ENCODE measurements around the gene POGLUT3.

Gene POGLUT3

GRCh38 chr11:108498816-108499408 lies 728 bp upstream of the POGLUT3 start:
- DNase-seq, result no peak

DNA sequence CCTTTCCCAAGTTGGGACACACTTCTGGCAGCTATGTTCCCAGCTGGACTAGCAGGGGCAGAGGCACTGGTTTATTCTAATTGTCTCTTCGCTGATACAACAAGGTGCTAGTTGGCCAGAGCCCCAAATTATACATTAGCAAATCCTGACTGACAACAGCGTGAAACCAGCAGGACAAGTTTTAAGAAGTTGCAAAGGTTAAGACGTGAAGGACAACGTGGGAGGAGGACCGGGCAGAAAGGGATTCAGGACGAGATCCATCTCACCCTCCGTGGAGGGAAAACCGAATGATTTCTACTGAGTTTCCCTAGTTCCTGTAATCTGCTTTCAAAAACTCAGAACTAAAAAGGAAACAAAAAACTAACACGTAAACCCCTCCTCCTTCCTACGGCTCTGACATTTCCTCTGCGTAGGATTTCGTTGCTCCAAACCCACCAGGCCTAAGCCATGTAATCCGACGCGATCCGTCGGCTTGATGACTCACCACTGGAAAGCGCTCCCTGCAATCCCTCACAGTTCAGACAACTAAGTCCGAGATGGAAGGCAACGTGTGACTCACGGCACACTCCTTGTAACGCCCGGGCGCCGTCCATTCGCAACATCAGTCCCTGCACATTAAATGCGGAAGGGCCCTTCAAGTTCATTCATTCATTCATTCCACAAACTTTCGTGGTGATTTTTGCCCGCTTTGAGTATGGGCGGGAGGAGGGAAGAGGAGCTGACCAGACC lies 703 bp downstream of the POGLUT3 start:
- peak; percentile 51 for DNase-seq

- DNase-seq, result no peak
Measured at GRCh38 chr11:108496643-108497256, 1.4 kb downstream of the POGLUT3 start.

DNA sequence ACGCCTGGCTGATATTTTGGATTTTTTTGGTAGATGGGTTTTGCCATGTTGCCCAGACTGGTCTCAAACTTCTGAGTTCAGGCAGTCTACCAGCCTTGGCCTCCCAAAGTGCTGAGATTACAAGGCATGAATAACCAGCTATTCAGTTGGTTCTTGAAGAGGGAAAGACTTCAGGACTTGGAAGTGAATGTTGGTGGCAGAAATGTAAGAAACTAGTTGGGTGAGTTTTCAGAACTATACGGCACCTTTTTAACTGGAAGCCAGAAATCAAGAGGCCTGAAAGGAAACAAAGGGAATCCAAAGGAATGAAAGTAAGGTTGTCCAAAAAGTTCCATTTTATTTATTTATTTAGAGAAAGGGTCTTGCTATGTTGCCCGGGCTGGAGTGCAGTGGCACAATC lies 2.9 kb downstream of the POGLUT3 start:
- no peak for DNase-seq

DNA sequence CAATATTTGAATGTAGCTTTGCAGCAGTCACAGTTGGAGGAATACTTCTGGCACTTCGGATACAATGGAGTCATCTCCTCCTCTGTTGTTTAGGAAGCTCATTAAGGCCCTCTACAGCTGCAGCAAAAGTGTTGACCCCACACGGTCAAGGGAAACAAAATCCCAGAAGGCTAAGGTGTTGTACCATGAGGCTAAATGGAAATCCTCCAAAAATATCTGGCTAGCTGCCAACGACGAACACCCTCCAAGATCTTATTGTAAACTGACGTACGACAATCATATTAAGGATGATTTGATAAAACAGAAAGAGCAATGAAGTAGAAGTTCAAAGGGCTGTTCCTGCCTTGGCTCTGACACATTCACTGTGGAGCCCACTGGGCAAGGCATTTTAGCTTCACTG lies 4.0 kb downstream of the POGLUT3 start:
- no peak for DNase-seq

GRCh38 chr11:108491936-108492335 lies 6.2 kb downstream of the POGLUT3 start:
- DNase-seq, result no peak

DNA sequence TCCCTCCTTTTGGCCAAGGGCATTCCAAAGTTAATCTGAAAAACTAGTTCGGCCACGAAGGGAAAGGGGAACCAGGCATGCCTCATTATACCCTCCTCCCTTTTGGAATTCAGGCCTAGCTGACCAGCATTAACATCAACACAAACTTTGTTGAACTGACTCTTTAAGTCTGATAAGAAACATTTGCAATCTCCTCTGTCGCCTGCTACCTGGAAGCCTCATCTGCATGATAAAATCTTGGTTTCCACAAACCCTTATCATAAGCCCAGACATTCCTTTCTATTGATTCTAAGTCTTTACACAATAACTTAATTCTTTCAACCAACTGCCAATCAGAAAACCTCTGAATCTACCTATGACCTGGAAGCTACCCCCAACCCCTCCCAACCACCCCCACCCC lies 11.4 kb downstream of the POGLUT3 start:
- no peak for DNase-seq

- no peak for DNase-seq
Measured at GRCh38 chr11:108486331-108486730, 11.9 kb downstream of the POGLUT3 start.

DNA sequence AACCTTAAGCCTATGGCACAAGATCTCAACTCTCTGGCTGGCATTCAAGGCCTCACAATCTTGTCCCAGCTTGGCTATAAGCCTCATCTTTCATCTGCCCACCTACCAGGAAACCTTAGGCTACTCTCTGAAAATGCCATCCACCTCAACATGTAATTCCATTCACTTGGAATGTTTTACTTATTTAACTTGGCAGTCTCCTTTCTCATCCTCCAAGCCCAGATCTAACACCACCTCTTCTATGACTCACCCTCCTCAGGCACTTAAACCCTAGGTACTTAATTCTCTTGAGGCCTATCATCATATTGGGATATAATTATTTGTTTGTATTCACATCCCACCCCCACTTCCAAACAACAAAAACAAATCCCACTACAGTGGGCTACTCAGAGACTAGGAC lies 15.0 kb downstream of the POGLUT3 start:
- DNase-seq, result no peak

- no peak for DNase-seq
Measured at GRCh38 chr11:108474664-108475463, 23.3 kb downstream of the POGLUT3 start.

- no peak for DNase-seq
Measured at GRCh38 chr11:108472681-108473080, 25.5 kb downstream of the POGLUT3 start.

GRCh38 chr11:108468478-108468864 lies 29.7 kb downstream of the POGLUT3 start:
- no peak for DNase-seq

GRCh38 chr11:108467091-108467823 lies 30.9 kb downstream of the POGLUT3 start, which contains the start of gene C11orf65:
C11orf65 (minus strand) TSS chr11:108467529; CDS start chr11:108461559, 5,970 bp downstream.
- peak; percentile 91 for DNase-seq

GRCh38 chr11:108466405-108466804 lies 31.8 kb downstream of the POGLUT3 start:
- no peak for DNase-seq

GRCh38 chr11:108453207-108453835 lies 44.9 kb downstream of the POGLUT3 start:
- DNase-seq, result no peak

All from stimulated activated CD4-positive, alpha-beta T cell treated with anti-CD3 and anti-CD28 coated beads, Interleukin-12 subunit alpha, Interleukin-12 subunit beta, amount 100 ng/mL, for 4 hours (primary cell).